Panc1 (cell line): Measurements from ENCODE around the gene IQCF2. TPM values are rescaled to one million over a fixed set of nuclear protein-coding genes. Genes with fewer than 3 reads are reported as not detected.

Source experiments
- ATAC-seq: fragments of 200-7000 bp; cut with Tn5 transposase; 2 replicates; pipeline ENCODE4 v1.9.1; 2020; ENCODE audit warnings: mild to moderate bottlenecking, moderate library complexity
- BruUV-seq: library from RNA; stranded (reverse); fragments of 400-500 nt; replicated peaks from 2 replicates; lab custom pipeline; 2021; lab: Mats Ljungman, UMichigan
- CTCF ChIA-PET: fragments of 300-600 bp; sonication (Branson Sonifier 250); formaldehyde crosslinking; loops from one replicate; lab custom pipeline; 2022; ENCODE audit warnings: antibody characterized with exemption; lab: Charles Lee
- POLR2A ChIA-PET: fragments of 300-600 bp; sonication (Branson Sonifier 250); formaldehyde crosslinking; loops from one replicate; lab custom pipeline; 2022; ENCODE audit warnings: antibody characterized with exemption; lab: Charles Lee
- DNase-seq: peaks from one replicate; pipeline ENCODE4 v3.0.0-alpha.2; 2010; ENCODE audit warnings: low read depth, low spot score
- H3K27ac ChIP-seq: 2 replicates; pipeline ENCODE4 v1.5.1; 2011; ENCODE audit warnings: mild to moderate bottlenecking, low read length, inconsistent platforms
- H3K27me3 ChIP-seq: fragments of 200-500 bp; sonication (Bioruptor generic); 2 replicates; pipeline ENCODE4 v1.6.0; 2014; ENCODE audit warnings: low read length, inconsistent platforms; ENCODE audit not compliant: control insufficient read depth, insufficient read depth
- H3K36me3 ChIP-seq: fragments of 200-500 bp; sonication (Bioruptor generic); 2 replicates; pipeline ENCODE4 v1.5.1; 2014; ENCODE audit warnings: inconsistent platforms, mild to moderate bottlenecking, low read length, moderate library complexity; ENCODE audit not compliant: control insufficient read depth, insufficient read depth
- H3K4me1 ChIP-seq: 2 replicates; pipeline ENCODE4 v1.5.1; 2011; ENCODE audit warnings: inconsistent platforms, mild to moderate bottlenecking, low read length, moderate library complexity; ENCODE audit not compliant: control insufficient read depth, insufficient read depth
- H3K4me3 ChIP-seq, 2 experiments: 2 replicates each; pipeline ENCODE4 v1.5.1; 2011 to 2012; ENCODE audit warnings: low read depth in 2 of 2, low read length in 2 of 2, mild to moderate bottlenecking in 2 of 2, inconsistent platforms in 1 of 2, moderate library complexity in 1 of 2
- H3K9me3 ChIP-seq: fragments of 200-500 bp; sonication (Bioruptor generic); 2 replicates; pipeline ENCODE4 v1.5.1; 2014; ENCODE audit warnings: low read depth, mild to moderate bottlenecking, inconsistent platforms, low read length, moderate library complexity; ENCODE audit not compliant: control insufficient read depth, insufficient read depth
- CTCF ChIP-seq: fragments of 450-650 bp; IDR thresholded peaks from 2 replicates; pipeline ENCODE4 v1.5.1; 2017; ENCODE audit warnings: mild to moderate bottlenecking
- POLR2AphosphoS5 ChIP-seq: IDR thresholded peaks from 2 replicates; pipeline ENCODE4 v1.6.1; 2012; ENCODE audit warnings: mild to moderate bottlenecking, low read depth, low read length, moderate library complexity
- REST ChIP-seq, 2 experiments: IDR thresholded peaks; 2 replicates each; pipeline ENCODE4 v1.6.1; 2011 to 2012; ENCODE audit warnings: low read depth in 2 of 2, control low read depth in 1 of 2, low read length in 1 of 2, mild to moderate bottlenecking in 1 of 2, moderate library complexity in 1 of 2; ENCODE audit not compliant: insufficient read depth in 1 of 2
- SIN3A ChIP-seq: IDR thresholded peaks from 2 replicates; pipeline ENCODE4 v1.6.1; 2012; ENCODE audit warnings: low read depth, mild to moderate bottlenecking, low read length, moderate library complexity, borderline replicate concordance; ENCODE audit not compliant: insufficient read depth
- TCF7L2 ChIP-seq: IDR thresholded peaks from 2 replicates; pipeline ENCODE4 v1.6.1; 2011; ENCODE audit warnings: mild to moderate bottlenecking, low read depth, low read length, inconsistent platforms
- in situ Hi-C: cut with HindIII; loops from 2 replicates; pipeline ENCODE4 v1.10.0; 2016; ENCODE audit warnings: low sequenced_read_pairs, low pct_unique_long_range_greater_than_20kb
- intact Hi-C: fragments of 100-400 bp; cut with micrococcal nuclease; formaldehyde crosslinking; loops from one replicate; pipeline ENCODE4 v1.10.0; 2022; ENCODE audit not compliant: unreplicated experiment
- total RNA-seq: library from RNA; stranded (reverse); gene quantifications from one replicate; pipeline ENCODE4 v1.2.1, GENCODE V29; 2021; ENCODE audit not compliant: unreplicated experiment

Gene IQCF2
- total RNA-seq, 1 experiment from 2014 or later, result not detected

- intact Hi-C loops, result no loop called here
- Histone ChIP-seq H3K27ac (no peak overlapping the region), H3K36me3 (no peaks in the 10 kb centered on the region), H3K9me3 (no peaks in the 10 kb centered on the region), H3K27me3 (peaks cover 2% of the 10 kb centered on the region; the same call in 1 of the 2 replicates), H3K4me3 (no peak overlapping the region), H3K4me1 (no peaks in the 10 kb centered on the region)
- ATAC-seq (no peak), DNase-seq (no peak)
- no TSS peak for BruUV-seq
- ChIA-PET POLR2A (interaction anchor here (0.7 kb wide), 1 partner anchor 98 kb away, joined by 3 read pairs; no protein-coding TSS in a partner anchor), CTCF (no interaction called here)
- TF ChIP-seq SIN3A (no peak), TCF7L2 (no peak), CTCF (no peak), POLR2AphosphoS5 (no peak), REST (IDR thresholded peaks at IDR 0.05; ENCODE audit: insufficient read depth in 1 of 2, low read depth in 2 of 2, low read length in 1 of 2) (no peak)
- in situ Hi-C loops, result no loop called here
These were observed 44.7 kb upstream of the IQCF2 start for GRCh38 chr3:51816723-51817122.

- H3K27me3 ChIP-seq, result peaks cover 2% of the 10 kb centered on the region; the same call in 1 of the 2 replicates
- no peak overlapping the region for H3K27ac ChIP-seq
- no TSS peak for BruUV-seq
- DNase-seq (no peak), ATAC-seq (no peak)
- no peak for TF ChIP-seq POLR2AphosphoS5
- no peak for TF ChIP-seq CTCF
- TF ChIP-seq REST (IDR thresholded peaks at IDR 0.05; ENCODE audit: insufficient read depth in 1 of 2, low read depth in 2 of 2, low read length in 1 of 2), result no peak
- no peak for TF ChIP-seq SIN3A
- no peak for TF ChIP-seq TCF7L2
- no peak overlapping the region for H3K4me3 ChIP-seq
- ChIA-PET CTCF (no interaction called here), POLR2A (interaction anchor here (0.7 kb wide), 1 partner anchor 99 kb away, joined by 3 read pairs; no protein-coding TSS in a partner anchor)
- H3K9me3 ChIP-seq, result no peaks in the 10 kb centered on the region
- H3K4me1 ChIP-seq, result no peaks in the 10 kb centered on the region
- no peaks in the 10 kb centered on the region for H3K36me3 ChIP-seq
- in situ Hi-C loops, result no loop called here
- intact Hi-C loops, result no loop called here
These were observed 44.0 kb upstream of the IQCF2 start for GRCh38 chr3:51817375-51817774.
